GM19238 (cell line): ENCODE data around the gene PLCL1.

Experiments used
- DNase-seq: peaks from one replicate; pipeline ENCODE4 v3.0.0; 2011; ENCODE audit warnings: low spot score; ENCODE audit not compliant: insufficient read length

Gene PLCL1

DNA sequence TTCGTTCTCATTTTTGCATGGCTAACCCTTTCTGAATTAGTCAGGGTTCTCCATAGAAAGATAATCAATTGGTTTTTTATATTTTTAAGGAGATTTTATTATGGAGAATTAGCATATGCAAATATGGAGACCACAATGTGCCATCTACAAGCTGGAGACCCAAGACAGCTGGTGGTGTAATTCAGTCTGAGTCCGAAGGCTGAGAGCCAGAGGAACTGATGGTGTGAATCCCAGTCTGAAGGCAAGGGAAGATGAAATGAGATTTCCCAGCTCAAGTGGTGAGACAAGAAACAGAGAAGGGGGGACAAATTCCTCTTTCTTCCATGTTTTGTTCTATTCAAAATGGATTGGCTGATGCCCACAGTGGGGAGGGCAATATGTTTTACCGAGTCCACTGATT is 80.7 kb downstream of the PLCL1 start:
- no peak for DNase-seq

DNA sequence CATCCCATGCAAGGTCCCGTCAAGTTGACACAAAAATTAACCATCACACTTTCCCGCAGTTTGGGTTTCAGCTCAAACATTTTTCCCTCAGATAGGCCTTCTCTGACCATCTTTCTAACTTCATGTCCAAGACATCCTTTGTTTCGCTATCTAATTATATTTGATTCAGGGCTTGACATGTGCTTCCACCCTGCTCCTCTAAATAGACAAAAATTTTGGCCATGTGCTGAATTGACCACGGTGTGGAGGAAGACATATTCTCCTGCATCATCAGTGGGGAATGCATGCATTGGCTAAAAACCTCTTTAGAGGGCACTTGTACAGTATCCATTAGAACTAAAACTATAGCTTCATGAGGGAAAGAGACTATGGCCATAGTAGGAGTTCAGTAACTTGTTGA is 81.2 kb downstream of the PLCL1 start:
- no peak for DNase-seq

DNA sequence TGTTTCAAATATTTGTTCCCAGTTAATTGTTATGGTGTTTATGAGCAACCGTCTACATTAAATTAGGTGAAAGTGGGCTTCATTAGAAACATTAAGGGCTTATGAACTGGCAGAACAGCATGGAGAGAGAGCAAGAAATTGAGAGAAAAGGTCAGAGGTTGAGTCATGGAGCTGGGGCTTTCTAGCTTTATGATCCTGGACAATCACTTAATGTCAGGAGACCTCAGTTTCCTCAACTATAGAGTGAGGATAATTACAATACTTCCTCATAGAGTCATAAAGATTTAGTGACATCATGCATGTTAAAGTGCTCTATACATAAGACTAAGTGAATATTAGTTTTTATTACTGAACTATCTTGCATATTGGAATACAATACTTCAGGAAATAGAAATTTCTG is 83.9 kb downstream of the PLCL1 start:
- no peak for DNase-seq

DNA sequence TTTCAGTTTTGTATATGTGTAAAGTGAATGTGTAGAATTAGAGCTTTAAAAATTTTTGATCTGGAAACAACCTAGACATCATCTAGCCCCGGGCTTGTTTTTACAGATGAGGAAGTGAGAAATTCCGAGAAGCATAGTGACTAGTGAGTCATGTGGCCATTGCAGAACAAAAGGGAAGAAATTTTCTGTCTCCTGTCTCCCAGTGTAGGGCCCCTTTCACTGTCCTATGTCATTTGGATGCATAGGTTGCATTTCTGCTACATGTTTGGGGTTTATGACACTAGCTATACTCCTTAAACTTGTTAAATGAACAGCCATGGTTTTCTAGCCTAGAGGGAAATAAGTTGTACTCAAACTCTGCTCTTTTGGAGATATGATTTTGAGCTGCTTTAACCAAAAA is 84.6 kb downstream of the PLCL1 start:
- DNase-seq: peak; percentile 10

DNA sequence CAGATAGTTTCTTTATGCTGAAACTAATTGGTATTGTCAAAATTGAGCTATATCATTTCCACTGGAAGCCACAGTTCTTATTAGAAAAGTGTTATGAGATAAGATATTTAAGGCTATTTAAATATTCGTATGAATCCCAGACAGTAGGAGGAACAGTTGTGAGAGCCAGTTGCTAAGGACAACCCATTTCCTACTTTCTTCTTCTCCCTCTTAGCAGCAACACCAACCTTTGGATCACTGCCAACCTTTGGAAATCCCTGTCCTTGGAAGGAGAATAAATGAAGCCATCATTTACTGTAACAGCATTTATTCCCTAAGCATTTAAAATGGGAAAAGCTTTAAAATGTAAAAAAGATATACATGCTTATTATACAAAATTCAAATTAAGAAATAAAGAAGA is 85.8 kb downstream of the PLCL1 start:
- no peak for DNase-seq

DNA sequence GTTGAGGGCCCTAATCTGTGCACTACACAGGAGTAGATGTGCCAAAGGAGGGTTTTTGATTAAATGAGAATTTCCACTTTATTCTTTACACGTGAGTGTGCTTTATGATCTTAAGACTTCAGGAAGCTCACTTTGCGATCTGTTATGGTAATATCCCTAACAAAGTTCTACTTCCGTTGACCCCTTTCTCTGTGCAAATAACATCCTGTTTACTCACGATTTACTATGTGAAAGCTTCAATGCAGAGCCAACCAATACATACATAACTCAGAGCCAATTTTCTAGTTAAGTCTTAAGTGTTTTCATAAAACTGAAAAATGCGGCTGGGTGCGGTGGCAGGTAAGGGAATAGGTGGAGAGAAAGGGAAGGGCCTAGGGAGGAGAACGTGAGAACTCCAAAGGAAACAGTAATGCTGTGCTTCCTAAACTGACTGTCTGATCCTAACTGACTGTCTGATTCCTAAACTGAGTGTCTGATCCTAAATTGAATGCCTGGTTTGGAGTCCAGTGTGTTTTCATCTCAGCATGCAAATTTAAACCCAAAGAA is 87.6 kb downstream of the PLCL1 start:
- DNase-seq: no peak

DNA sequence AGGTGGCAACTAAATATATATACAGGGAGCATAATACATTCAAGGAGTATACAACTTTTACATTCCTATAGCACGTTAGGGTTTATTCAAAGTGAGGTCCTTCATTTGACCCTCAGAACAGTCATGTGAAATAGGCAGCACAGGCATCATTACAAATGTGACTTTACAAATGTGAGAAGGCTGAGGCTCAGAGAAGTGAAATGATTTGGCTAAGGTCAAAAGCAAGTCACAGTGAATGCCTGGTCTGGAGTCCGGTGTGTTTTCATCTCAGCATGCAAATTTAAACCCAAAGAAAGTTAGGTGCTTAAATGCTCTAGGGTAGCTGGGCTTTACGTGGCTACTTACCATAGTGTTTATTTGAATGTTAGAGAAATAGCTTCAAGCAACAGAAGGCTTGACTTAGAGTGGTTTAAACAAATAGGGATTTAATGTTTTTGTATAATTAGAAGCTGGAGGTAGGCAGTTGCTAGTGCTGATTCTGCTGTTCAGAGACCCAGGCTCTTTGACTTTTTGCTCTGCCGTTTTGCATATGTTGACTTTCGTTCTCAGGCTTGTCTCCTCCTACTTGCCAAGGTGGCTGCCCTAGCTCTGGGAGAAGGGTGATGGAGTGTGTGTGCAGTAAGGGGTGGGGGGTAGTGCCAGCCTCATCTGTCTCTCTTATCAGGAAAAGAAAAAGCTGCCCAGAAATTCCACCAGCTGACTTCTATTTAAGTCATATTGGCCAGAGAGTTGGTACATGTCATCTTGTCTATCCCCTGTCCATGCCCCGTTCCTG is 89.2 kb downstream of the PLCL1 start:
- no peak for DNase-seq

DNA sequence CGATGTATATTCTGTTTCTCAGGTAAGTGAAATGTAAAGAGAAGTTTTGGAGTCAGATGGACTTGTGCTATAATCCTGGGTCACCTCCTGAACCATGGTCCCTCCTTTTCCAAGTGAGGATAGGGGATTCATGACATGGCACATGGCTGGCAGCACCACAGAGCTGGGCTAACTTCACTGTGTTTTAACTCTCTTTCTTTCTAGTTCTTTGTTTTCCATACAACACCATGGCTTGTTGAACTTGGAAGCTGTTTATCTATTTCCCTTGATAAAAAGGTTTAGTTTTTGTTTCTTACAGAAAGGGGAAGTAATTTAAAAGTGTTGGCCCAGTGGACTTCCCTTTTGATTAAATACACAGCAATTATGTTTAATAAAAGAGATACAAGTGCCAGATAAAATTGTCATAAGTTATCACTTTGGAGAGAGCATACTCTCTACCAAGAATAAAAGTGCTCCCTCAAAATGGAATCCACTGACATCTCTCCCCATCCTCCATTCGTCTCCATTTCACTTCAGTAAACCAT is 90.4 kb downstream of the PLCL1 start:
- DNase-seq: no peak

DNA sequence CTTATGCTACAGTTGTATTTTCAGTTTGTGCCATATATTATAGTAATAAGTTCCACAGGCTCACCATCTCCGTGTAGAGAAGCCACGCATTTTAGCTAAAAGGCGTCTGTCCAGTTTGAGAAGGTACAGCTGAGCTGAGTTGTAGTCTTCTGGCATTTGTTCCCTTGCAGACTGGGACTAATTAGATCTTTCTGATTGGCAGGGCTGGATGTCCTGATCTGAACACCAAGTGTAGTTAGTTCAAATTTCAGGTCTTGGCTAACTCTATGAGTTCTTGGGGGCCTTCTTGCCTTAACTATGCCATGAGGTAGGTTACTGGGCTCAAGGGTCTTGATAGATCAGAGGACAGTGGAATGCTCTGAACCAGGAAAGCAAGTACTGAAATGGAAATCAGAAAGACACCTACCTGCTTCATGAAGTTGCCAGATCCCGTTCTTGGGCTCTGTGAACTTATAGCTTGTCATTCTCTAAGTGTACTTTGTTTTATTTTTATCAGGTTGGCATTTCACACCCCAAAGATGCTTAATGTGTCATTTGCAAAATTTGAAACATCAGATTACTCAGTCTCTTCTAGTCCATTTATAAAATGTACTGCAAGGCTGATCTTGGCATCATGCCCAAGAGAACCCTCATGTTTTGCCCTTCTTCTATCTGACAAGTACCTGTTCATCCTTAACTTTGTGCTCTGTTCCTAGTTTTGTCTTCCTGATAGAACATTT is 93.7 kb downstream of the PLCL1 start:
- DNase-seq: no peak

DNA sequence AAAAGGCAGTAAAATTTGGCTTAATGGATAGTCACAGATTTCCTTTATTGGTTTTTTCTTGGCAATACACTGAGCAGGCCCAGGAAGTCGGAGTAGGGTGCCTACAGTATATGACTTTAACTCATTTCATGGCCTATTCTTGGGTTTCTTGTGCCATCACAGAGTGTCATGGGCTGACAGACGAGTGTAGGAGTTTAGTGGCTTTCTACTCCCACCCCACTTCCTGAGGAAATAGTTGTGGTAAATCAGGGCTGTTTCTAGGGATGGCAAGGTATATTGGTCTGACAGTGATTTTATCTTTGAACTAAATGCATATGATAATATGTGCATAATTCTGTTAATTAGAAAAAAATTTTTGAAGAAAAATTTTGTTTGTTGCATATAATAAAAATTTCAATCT is 100.1 kb downstream of the PLCL1 start:
- no peak for DNase-seq

DNA sequence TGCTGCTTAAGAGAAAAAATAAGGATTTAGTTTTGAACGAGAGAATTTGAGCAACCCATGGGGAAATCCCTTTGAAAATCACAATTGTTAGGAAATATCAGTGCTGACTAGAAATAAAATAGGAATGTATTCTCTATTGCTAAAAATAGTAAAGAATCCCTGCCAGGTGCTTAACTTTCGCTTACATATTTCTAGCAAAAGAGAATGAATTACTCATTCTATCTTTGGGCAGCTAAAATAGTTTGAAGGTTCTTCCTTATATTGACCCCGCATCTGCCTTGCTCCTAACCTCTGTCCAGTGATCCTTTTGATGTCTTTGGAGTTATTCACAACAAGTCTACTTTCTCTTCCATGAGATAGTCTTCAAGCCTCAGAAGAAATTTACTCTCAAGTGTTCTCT is 103.8 kb downstream of the PLCL1 start:
- DNase-seq: no peak

DNA sequence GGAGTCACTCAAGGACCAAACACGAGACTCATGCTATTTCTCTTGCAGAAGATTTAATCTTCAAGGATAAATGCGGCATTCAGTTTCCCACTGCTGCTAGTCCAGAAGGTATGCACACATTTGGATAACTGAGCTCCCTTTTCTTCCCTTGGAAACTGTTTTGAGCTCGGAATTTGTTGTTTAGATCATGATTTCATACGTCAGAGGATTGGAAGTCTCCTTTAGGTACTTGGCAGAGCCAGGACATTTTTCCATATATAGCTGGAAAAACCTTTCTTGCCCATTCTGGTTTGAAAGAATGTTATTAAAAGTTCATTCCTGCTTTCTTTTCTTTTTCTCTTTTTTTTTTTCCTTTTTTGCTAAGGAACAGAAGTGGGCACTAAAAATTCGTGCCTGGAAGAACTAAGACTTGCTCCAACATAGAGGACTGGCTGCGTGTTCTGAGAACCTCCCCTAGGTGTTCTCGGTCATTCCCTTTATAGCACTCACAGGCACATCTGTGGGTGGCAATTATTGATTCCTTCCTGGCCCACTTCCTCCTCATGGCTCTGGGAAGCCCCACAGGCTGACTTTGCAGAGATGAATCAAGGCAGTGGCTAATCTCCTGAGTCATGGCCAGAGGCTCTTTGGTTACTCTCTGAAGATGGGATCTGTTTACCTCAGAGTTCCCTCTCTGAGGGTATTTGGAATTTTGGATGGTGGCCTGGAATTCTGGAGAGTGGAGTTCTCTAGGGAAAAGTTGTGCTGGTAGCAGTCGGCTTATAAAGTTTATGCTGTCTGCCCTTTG is 104.8 kb downstream of the PLCL1 start:
- DNase-seq: no peak

DNA sequence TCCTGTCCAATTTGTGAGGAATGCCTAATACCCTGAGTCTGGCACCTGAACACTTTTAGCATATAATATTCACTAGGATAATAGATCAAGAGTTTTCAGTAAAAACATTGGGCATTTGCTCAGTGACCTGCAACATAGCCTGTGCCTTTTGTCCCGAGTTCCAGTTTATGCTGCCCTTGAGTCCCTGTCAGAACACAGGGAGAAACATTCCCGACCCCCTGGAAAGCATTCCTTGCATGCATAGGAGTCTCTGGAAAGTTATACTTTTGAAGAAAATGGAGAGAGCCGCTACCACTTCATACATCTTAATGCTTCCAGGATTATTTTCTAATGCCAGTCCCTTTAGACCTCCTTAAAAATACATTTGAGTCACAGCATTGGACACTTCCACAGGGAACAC is 107.3 kb downstream of the PLCL1 start:
- DNase-seq: no peak

DNA sequence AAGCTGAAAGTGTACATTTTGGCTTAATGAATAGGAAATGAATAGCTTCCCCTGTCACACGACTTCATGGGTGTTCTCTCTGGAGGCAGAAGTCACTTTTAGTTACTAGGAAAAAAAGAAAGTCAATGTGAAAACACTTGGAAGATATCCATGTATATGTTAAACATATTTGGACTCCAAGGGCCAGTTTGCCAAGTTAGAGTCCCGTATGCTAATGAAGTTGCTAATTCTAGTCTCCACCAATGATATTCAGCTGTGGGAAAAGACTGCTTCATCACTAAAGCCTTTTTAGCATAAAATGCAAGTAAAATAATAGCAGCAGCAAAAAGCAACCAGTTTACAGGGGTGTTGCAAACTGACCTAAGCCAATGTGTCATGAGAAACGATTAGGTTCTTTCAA is 108.7 kb downstream of the PLCL1 start:
- DNase-seq: no peak

DNA sequence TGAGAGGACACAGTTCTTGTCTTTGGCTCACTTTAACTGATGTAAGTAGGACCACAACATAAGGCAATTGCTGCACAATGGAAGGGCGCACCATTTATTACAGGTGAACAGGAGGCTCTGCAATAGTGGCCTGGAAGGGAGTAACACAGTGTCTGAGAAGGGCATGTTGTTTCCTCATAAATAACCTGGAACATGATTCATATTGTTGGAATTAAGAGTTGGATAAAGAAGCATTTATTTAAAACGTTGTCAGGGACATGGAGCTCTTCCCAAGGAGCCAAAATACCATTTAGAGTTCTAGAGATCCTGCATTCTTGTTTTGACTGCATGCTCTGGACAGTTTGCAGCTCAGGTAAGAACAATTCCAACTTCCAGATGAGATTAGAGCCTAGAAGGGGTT is 110.4 kb downstream of the PLCL1 start:
- no peak for DNase-seq

DNA sequence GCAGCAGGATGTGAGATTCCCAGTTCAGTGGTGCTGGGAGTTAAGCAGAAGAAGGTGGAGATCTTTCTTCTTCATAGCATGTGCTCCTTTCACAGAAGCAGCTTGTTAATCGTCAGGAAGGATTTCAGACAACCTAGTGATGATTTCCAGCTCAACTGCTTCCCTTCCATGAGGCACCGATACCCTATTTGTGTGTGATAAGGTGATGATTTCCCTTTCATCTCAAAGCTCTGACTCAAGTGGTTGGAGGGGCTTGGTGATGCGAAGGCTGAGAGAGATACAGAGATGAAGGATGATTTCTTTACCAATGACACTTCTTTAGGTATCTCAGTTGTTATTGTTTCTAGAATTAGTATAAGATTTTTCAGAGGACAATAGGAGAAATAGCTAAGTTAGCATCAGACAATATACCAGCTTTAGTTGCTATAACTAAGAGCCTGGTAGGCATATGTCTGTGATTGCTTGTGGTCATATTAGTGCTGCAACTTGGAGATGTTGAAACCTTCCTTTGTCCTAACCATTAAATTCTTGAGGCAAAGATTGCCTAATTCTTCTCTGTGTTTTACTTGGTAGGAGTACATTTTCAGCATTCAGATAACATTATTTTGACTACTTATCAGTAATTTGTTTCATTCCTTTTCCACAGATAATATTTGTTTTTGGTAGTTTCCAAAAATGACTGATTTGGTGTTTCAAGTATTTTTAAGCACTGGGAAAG is 111.3 kb downstream of the PLCL1 start:
- DNase-seq: no peak

DNA sequence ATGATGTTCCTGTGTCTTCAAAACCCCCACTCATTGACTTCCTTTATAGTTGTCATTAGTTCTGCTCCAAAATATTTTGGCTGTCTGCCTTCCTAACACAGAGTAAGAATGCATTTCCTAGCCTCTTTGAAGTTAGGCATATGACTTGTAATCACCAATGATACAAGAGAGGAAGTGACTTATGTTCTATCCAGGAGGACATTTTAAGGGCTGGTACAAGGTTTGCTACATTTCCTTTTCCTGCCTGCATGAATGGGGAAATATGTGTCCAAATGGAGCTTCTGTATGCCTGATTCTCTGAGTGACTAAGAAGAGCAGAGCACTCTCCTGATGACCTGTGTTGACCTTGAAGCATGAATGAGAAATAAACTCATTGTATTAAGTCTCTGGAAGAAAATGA is 115.1 kb downstream of the PLCL1 start:
- DNase-seq: no peak

DNA sequence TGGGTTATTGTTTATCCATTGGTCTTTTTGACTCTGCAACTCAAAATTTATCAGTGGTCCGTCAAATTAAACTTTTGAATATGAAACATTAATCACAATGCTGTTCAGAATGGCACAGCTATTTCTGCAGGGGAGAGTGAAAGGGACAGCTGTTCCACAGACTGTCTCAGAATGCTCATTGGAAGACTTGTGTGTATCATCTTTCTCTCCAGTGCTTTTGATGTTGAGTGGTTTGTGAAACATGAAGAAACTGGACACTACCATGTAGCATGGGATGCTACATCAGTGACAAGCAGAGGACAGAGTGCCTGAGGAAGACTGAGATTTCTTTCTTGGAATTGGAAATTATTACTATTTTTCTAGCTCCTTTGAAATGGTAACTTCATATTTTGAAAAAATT is 115.7 kb downstream of the PLCL1 start:
- DNase-seq: no peak

DNA sequence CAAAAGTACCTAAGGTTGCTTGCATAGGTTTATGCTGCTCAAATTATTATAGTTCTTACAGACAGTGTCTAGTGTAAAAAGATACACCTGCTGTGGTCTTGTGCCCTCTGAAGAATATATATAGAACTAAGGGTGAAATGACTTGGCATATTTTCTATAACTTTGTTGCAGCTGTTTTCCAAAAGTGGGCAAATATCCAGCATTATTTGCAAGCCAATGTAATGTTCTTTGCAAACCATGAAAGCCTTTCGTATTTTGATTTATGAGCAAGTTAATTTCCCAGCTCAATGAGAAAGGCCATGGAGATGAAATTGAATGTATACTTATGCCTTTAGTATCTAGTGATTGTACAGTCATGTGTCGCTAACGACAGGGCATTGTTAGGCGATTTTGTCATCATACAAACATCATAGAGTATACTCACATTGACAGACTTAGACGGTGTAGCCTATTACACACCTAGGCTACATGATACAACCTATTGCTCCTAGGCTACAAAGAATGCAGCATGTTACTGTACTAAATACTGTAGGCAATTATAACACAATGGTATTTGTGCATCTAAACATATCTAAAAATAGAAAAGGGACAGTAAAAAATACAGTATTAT is 116.3 kb downstream of the PLCL1 start:
- DNase-seq: no peak

DNA sequence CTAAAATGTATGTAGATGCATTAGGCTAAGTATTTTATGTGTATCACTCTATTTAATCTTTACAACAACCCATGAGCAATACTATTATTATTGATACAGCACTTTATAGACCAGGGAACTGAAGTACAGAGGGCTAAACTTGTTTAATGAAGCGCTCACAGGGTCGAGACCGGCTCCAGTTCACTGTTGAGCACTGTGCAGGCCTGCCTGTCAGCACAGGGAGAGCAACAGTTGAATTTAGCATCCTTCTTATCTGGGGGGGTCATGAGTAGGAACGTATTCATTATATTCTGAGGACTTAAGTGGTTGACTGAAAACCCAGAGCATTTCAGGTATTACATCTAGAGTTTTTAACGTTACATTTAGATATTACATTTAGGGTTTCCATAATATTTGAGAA is 120.1 kb downstream of the PLCL1 start:
- no peak for DNase-seq

DNA sequence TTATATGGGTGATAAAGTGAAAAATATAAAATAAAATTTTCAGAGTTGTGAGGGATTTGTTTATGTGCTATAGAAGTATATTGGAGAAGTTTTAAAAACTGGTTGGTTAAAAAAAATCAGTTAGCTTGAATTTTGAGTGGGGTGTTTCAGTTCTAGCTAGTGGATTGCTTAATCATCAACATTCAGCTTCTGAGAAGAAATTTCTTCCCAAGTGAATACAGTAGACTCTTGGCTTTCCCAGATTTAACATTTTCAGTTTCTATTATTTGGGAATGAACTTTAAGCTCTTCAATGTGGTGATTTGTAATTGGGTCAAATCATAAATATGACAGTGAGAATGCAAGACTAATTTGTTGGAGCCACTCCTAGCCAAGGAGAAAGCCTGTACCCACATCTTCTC is 120.8 kb downstream of the PLCL1 start:
- DNase-seq: no peak
